HG03196 (cell line): Measurements from ENCODE around the gene NUP35.
"Not testable (repeated sequence)": the region's sequence is repeated elsewhere in the genome, so short reads cannot be mapped to it uniquely, and the experiment has no call there.

ENCODE experiments used
- ATAC-seq: cut with Tn5 transposase; IDR thresholded peaks from one replicate; pipeline ENCODE4 v1.9.1; 2021; ENCODE audit not compliant: unreplicated experiment

Gene NUP35

DNA sequence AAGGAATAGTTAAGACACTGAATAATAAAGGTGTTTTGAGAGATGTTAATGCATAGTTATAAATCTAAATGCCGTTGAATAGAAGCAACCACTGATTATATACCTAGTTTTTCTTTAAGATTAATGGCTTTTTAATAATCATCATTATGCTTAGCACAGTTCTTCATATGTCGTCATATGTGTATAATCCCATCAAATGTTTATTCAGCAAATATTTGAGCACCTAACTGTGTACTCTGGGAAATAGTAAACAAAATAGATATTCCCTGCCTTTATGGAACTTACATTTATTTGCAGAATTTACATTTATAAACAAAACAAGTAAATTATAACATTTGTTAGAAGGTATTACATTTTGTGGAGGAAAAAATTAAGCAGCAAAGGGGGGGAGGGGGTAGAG, 9.8 kb downstream of the NUP35 start:
- ATAC-seq, result no peak

DNA sequence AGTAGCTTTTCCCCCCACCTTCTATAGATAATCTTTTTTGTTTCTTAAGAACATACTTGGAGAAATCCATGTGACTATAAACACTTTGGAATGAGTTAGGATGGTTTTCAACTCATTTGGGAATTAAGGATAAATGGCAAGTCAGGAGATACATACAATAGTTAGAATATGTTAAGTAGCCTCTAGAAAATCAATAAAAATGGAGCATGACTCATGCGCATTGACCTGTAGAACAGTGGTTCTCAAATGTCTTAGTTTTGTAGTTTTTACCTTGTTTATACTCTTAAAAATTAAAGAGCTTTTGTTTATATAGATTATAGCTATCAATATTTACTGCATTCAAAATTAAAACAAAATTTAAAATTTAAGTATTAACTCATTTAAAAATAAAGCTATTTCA, 24.7 kb downstream of the NUP35 start:
- ATAC-seq, result no peak

DNA sequence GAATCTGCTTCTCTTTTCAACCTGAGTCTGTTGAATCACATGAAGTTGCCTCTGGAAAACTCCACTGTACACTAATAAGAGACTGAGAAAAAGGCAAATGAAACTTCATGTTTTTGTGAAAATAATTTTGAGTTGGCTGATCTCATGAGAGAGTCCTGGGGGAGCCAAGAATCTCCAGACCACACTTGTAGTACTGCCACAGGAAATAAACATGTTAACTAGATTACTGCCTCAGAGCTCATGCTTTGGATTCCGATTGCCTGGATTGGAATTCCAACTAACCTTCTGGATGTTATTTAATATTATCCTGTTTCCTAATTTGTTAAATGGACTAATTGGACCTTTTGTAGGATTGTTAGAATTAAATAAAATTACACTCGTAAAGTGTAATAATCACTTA, 25.2 kb downstream of the NUP35 start:
- ATAC-seq, result no peak

DNA sequence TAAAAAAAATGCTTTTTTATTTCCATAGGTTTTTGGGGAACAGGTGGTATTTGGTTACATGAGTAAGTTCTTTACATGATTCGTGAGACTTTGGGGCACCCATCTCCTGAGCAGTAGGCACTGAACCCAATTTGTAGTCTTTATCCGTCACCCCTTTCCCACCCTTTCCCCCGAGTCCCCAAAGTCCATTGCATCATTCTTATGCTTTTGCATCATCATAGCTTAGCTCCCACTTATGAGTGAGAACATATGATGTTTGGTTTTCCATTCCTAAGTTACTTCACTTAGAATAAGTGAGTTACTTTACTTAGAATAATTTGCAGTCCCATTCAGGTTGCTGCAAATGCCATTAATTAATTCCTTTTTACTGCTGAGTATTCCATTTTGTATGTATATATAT, 28.0 kb downstream of the NUP35 start:
- ATAC-seq, result not testable (repeated sequence)

DNA sequence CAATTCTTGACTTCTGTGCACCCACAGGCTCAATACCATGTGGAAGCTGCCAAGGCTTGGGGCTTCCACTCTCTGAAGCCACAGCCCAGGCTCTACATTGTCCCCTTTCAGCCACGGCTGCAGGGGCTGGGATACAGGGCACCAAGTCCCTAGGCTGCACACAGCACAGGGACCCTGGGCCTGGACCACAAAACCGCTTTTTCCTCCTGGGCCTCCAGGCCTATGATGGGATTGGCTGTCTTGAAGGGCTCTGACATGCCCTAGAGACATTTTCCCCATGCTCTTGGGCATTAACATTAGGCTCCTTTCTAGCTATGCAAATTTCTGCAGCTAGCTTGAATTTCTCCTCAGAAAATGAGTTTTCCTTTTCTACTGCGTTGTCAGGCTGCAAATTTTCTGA, 29.7 kb downstream of the NUP35 start:
- no peak for ATAC-seq

DNA sequence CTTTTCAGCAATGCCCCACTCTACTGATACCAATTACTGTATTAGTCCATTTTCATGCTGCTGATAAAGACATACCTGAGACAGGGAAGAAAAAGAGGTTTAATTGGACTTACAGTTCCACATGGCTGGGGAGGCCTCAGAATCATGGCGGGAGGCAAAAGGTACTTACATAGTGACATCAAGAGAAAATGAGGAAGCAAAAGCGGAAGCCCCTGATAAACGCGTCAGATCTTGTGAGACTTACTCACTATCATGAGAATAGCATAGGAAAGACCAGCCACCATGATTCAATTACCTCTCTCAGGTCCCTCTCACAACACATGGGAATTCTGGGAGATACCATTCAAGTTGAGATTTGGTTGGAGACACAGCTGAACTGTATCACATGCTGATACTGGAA, 30.5 kb downstream of the NUP35 start:
- not testable (repeated sequence) for ATAC-seq

DNA sequence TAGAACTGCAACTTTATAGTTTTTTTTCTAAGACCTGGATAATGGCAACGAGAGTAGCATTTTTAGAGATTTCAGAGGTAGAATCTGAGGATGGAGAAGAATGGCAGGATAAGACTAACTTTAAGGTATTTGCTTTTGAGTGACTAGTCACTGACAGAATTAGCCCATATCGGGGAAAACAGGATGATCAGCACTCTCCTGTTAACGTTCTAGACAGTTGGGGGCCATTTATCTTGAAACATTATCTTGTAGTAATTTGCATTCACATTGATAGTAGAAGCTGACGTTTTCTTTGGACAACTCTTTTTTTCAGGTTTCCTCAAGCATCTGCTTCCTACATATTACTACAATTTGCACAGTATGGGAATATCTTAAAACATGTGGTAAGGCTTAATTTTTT, 32.9 kb downstream of the NUP35 start:
- ATAC-seq, result no peak

DNA sequence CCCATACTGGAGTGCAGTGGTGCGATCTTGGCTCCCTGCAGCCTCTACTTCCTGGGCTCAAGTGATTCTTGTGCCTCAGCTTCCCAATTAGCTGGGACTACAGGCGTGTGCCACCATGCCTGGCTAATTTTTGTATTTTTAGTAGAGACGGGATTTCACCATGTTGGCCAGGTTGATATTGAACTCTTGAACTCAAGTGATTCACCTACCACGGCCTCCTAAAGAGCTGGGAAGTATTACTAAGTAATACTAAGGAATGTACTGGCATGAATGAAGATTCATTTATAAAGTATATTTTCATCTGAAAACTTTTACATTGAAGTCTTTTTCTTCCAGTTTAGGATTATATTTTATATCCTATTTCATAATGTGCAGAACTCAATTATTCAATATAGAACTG, 38.1 kb downstream of the NUP35 start:
- ATAC-seq, result no peak

DNA sequence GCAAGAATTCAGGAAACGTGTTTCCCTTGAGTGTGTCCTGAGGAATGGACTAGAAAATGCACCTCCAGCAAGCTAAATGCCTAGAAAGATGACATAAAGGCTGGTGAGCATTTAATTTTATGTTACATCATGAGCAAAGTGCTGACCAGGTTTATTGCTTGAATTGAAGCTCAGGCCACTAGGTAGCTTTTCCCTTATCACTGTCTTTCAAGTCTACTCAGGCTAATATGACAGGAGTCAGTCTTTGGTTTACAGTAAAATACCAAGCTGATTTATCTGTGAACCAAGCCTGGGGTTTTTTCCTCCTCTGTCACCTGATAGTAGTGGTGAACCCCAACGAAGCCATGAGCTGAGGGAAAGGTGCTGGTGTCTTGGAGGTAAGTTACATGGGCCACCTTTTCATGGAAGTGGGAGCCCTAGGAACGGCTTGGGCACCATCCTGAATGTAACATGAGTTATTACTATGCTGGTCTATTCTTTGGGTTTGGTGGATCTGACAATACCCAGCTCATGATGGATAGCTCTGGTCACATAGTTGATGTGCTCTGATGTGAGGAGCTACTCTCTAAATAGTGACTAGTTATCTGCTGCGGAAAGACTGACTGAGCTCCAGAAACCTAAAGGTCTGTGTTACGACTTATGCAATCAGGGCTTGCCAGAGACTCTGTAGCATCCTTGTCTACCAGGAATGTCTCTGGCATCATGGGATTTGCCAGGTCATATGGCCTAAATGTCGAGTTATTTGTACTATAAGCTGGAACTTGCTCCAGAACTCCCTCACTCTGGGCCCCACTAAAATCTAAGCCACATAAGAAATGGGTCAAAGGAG, 39.8 kb downstream of the NUP35 start:
- ATAC-seq, result no peak

DNA sequence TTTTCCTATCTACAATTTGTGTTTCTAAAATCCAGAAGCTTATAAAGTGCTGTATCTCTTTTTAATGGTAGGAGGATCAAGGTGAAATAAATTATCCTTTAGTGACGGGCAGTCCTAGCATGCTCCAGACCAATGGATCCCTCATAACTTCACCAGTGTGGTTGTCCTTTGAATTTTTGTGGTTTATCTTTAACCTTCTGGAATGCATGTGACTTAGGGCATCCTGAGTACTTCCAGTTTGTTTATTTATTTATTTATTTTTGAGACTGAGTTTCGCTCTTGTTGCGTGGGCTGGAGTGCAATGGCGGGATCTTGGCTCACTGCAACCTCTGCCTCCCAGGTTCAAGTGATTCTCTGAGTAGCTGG, 40.4 kb downstream of the NUP35 start:
- ATAC-seq, result no peak

DNA sequence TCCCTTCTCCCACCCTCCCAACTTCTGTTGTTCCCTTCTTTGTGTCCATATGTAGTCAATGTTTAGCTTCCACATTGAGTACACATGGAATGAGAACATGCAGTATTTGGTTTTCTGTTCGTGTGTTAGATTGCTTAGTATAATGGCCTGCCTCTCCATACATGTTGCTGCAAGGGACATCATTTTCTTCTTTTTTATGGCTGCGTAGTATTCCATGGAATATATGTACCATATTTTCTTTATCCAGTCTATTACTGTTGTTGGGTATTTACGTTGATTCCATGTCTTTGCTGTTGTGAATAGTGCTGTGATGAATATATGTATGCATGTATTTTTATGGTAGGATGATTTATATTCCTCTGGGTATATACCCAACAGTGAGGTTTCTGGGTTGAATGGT, 42.0 kb downstream of the NUP35 start:
- ATAC-seq, result no peak

DNA sequence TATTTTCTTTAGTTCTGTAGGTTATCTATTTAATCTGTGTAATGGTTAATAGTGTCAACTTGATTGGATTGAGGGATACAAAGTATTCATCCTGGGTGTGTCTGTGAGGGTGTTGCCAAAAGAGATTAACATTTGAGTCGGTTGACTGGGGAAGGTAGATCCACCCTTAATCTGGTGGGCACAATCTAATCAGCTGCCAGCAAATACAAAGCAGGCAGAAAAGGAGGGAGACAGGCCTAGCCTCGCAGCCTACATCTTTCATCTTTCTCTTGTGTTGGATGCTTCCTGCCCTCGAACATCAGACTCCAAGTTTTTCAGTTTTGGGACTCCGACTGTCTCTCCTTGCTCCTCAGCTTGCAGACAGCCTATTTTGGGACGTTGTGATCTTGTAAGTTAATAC, 42.7 kb downstream of the NUP35 start:
- not testable (repeated sequence) for ATAC-seq

DNA sequence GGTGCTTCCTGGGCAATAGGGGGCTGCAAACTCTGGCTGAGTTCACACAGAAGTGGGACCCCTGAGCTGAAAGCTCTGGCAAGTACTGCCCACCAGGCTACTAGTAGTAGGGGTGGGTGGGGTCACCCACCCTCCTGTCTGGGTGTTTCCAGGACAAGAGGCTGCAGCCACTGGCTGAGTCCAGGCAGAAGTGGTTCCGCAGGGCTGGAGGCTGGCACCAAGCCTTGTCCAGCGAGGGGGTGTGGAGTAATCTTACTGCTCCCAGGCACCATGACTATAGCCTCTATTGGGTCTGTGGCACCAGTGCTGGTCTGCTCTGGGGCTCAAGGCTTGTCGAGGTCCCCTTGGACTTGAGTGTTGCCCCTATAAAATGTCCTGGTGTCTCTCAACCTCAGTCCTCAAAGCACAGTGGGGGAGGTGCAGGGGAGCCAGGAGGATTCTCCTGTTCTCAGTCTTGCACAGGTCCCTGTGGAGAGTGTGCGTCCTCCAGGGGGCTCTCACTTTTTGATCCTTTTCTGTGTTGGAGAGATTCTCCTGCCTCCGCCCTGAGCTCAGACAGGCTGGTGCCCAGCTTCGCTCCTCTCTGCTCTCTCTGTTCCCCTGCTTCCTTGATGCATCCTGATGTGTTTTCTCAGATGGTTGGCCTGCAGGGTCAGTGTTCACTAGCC, 48.1 kb downstream of the NUP35 start:
- ATAC-seq, result no peak

DNA sequence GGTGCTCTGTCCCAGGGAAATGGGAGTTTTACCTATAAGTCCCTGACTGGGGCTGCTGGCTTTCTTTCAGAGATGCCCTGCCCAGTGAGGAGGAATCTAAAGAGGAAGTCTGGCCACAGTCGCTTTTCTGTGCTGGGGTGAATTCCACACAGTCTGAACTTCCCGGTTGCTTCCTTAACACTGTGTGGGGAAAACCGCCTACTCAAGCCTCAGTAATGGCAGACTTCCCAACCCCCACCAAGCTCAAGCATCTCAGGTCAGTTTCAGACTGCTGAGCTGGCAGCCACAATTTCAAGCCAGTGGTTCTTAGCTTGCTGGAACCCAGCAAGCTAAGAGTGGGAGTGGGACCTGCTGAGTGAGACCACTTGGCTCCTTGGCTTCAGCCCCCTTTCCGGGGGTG, 54.9 kb downstream of the NUP35 start:
- no peak for ATAC-seq

DNA sequence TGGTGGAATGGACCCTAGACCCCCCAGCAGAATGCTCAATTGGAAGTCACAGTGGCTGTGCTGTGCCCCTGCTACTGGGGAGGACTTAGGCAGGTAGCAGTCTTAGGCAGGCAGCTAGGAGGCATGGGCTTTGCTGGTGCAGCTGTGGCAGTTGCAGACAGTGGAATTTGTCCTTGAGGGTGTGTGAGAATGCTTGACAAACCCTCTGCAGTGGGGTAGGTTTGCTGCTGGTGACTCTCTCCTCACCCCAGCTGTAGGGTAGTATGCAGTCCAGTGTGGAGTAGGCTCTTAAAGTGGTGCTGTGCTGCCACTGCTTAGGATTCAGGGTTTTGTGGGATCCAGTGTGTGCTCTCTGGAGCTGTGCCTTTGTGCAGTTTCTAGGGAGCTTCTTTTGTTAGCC, 61.3 kb downstream of the NUP35 start:
- ATAC-seq, result no peak

DNA sequence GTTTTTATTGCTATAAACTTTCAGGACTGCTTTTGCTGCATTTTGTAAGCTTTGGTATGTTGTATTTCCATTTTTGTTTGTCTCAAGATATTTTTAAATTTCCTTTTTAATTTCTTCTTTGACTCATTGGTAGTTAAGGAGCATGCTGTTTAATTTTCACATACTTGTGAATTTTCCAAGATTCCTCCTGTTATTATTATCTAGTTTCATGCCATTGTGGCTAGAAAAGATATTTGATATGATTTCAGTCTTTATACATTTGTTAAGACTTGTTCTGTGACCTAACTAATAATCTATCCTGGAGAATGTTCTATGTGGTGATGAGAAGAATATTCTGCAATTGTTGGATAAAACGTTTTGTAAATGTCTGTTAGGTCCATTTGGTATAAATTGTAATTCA, 62.1 kb downstream of the NUP35 start:
- ATAC-seq, result no peak

DNA sequence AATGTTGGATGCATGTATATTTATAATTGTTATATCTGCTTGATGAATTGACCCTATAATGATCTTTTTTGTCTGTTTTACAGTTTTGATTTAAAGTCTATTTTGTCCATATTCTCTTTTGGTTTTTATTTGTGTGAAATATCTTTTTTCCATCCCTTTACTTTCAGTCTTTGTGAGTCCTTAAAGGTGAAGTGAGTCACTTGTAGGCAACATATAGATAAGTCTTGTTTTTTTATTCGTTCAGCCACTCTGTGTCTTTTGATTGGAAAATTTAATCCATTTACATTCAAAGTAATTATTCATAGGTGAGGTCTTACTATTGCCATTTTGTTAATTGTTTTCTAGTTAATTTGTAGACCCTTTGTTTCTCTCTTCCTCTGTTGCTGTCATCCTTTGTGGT, 62.5 kb downstream of the NUP35 start:
- no peak for ATAC-seq

DNA sequence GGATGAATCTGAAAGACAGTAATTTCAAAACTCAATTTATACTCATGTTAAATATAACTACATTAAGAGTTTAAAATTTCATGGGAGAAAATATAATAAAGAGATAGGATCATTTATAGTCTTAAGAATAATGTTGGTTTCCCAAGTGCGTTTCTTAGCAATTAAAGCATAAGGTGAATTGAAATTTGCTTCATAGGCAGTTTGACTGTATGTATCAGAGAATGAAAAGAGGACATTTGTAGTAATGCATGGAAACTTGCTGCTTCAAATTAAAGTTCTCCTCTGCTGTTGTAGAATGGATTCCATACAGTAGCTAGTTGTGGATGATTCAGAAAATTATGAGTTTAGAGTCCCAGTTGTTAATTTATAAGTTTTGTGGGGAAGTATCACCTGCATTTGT, 68.1 kb downstream of the NUP35 start:
- ATAC-seq, result no peak

DNA sequence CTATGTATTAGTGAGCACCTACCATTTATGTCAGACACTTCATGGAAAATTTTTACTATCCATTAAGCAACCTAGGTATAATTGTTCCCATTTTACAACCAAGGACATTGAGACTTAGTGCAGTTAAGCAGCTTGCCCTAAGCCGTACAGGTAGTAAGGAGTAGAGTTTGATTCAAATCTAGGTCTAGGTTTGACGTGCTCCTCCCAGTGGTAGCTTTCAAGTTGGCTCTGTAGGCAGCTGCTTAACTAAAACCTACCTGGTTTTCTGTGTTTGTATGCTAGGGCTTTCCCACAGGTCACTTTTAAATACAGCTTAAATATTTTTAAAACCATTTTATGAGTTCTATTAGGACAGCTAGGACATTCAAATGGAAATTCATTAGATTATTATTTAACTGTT, 69.7 kb downstream of the NUP35 start:
- ATAC-seq, result no peak

DNA sequence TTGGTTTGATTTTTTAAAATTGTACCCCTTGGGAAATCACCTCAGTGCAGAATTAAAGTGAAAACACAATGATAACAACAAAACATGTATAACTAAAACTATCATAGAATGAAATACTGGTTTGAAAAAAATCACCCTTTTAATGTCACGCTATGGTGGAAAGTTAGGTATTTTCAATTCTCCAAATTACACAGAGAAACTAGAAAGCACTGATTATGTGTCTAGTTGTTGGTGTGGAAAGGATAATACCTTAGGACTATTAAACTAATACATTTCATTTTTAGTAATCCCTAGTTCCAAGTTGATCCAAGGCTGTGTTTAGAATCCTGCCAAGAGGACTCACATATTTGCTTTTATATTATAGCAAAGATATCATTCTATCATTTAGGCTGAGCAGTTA, 71.2 kb downstream of the NUP35 start:
- ATAC-seq, result no peak

DNA sequence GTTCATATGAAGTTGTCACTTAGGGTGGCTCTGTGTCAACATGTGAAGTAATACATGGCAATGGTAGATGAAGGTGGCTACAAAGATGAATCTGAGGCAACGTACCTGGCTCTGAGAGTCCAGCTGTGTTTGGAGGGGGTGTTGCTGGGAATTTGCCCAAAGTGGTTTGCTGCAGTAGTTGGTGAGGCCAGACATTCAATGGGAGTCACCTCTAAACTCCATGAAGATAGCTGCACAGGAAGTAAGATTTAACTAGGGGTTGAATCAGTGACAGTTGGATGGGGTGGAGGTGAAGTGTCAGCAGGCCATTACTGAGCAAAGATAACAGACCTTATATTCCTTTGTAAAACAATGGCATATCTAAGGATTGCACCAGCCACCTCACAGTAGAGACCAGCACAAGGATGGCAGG, 71.8 kb downstream of the NUP35 start:
- ATAC-seq, result no peak

DNA sequence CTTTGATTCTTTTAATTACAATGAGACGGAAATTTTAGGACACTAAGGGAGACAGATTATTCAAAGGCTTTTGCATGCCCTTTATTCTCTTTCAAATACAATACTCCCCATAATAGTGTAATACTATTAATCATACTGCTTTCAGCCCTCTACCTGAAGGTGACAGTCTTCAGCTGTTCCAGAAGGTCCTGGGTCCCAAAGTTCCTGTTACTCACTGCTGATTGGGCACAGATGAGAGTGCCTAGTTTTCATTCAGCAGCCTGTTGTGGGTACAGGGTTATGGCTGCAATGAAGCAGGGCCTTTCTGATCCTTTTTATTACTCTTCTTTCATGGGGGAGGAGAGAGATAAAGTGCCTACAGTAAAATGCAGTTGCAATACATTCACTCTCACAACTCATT, 80.2 kb downstream of the NUP35 start:
- ATAC-seq, result no peak

DNA sequence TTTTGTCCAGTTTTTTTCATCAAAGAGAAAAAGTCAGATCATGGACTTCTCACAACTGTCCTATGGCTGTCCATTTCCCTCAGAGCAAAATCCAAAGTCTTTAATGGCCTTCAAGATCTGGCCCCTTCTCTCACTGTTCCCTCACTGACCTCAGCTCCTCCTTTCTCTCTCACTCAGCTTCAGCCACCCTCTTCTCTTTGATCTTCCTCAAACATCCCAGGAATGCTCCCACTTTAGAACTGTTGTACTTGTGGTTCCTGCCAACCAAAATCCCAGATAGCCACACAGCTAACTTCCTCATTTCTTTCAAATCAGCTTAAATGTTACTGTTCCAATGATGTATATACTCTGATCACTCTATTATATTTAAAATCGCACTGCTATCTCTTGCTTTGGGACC, 82.9 kb downstream of the NUP35 start:
- ATAC-seq, result no peak
